GM11168 (cell line): ENCODE data around the gene CEMIP.

Experiments used
- in situ Hi-C: fragments of 300-500 bp; cut with MboI; formaldehyde crosslinking; loops from one replicate; pipeline ENCODE4 v1.12.0; 2022; ENCODE audit warnings: low sequenced_read_pairs; ENCODE audit not compliant: unreplicated experiment

Gene CEMIP

DNA sequence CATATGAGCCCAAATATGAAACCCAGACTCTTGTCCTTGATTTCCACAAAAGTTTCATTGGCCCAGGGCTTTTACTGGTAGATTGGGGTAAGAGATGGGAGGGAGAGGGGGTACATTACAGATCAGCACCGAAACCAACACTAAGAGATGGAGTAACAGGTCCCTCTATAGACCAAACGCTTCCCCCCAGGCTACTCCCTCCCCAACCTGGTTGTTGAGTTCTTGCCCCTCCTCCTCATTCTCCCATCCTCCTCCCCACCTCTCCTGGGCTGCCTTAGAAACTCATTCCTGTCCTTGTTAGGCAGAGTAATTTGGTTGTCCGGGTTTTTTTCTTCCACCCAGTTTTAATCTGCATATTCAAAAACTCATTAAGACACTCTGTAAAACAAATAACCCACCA lies 136.3 kb downstream of the CEMIP start:
- in situ Hi-C loops: no loop called here

- in situ Hi-C loops: no loop called here
Observed at GRCh38 chr15:80916056-80916455, 136.9 kb downstream of the CEMIP start.

DNA sequence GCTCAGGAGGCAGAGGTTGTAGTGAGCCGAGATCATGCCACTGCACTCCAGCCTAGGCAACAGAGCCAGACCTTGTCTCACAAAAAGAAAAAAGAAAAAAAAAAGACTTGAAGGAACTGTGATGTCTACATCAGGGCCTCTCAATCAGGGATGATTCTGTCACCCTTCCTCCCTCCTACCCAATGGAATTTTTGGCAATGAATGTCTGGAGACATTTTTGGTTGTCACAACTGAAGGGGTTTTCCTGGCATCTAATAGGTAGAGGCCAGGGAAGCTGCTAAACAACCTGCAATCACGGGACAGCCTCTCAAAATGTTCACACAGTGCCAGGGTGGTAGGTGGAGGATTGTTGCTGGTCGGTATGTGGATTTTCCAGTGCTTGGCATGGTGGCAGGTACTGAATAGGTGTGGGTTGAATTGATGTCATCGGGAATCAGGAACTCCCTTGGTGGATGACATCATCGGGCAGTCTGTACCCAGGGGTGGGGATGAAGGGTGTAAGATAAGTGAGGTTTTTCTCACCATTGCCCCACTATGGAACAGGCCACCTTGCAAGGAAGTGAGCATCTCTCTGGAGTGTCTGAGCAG lies 139.1 kb downstream of the CEMIP start:
- in situ Hi-C loops: no loop called here

GRCh38 chr15:80920271-80920699 lies 141.1 kb downstream of the CEMIP start:
- in situ Hi-C loops: no loop called here

DNA sequence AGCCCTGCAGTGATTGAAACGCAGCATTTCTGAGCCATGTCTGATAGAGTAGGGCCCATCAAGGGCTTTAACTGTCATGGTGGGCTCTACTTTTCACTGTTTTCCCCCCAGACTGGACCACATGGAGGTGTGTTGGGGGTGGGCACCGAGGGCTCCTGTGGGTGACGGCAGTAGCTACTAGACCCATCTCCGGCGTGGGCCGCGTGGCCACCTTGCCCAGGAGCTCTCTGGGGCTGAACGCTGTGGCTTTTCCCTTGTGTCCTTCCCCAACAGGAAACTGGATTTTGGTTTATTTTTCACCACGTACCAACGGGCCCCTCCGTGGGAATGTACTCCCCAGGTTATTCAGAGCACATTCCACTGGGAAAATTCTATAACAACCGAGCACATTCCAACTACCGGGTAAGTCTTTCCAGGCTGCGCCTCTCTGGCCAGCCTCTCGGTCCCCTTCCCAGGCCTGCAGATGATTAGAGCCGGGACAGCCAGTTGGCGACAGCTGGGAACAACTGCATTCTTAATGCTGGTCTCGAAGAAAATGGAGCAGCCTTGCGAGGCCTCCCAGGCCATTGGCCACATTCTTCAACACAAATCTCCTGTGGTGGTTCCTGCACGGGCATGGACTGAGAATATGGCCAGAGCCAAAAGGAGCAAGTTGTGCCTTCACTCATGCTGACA lies 142.7 kb downstream of the CEMIP start:
- in situ Hi-C loops: no loop called here

DNA sequence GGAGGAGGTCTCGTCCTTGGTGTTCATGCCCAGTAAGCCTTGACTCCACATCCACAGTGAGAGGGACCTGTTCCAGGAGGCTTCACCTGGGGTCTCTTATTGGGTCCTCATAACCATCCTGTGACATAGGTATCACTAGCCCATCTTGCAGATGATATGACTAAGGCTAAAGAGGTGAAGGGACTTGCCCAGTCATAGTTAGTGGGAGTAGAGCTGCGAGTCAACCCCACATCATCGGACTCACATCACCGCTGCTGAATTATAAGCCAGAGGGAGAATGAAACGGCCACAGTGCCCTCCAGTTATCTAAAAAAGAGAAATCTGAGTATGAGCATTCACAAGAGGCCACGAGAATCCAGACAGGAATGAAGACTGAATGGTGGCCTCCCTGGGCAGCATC lies 144.5 kb downstream of the CEMIP start:
- in situ Hi-C loops: no loop called here

- in situ Hi-C loops: no loop called here
Observed at GRCh38 chr15:80924278-80924677, 145.1 kb downstream of the CEMIP start.

DNA sequence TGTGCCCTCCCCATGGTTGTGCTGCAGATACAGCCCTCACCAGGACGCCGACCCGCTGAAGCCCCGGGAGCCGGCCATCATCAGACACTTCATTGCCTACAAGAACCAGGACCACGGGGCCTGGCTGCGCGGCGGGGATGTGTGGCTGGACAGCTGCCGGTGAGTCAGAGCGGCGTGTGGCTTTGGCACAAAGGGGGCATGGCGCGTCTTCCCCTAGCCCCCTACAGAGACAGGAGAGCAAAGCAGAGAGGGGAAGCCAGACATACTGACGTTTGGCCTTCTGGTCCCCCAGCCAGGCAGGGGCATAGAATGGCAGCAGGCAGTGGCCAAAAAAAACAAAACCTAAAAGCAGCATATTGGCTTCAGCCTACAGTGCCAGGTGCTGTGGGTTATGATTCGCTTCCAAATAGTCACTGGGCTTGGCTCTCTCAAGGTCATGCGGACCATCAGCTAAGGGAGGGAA lies 146.5 kb downstream of the CEMIP start:
- in situ Hi-C loops: no loop called here

- in situ Hi-C loops: no loop called here
Observed at GRCh38 chr15:80926126-80926525, 147.0 kb downstream of the CEMIP start.

DNA sequence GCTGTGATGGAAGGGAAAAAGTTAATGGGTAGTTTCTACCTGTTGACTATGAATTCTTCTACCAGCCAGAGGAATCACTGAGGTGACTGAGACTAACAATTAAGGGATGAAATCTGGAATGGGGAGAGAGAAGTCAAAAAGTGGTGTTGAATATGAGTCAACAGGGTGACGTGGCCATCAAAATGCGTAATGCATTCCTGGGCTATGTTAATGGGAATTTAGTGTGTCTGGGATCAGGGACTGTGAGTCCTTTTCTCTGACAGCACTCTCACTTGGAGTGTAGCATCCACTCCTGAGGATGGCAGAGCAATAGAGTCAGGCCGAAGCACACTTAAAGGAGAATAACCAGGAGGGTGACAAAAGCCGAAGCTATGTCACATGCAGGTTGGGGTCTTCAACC lies 150.1 kb downstream of the CEMIP start:
- in situ Hi-C loops: no loop called here

GRCh38 chr15:80929689-80930088 lies 150.5 kb downstream of the CEMIP start:
- in situ Hi-C loops: no loop called here

GRCh38 chr15:80931191-80931590 lies 152.0 kb downstream of the CEMIP start:
- in situ Hi-C loops: no loop called here

- in situ Hi-C loops: no loop called here
Observed at GRCh38 chr15:80931721-80932512, 152.7 kb downstream of the CEMIP start.

GRCh38 chr15:80932513-80932815 lies 153.3 kb downstream of the CEMIP start:
- in situ Hi-C loops: no loop called here

DNA sequence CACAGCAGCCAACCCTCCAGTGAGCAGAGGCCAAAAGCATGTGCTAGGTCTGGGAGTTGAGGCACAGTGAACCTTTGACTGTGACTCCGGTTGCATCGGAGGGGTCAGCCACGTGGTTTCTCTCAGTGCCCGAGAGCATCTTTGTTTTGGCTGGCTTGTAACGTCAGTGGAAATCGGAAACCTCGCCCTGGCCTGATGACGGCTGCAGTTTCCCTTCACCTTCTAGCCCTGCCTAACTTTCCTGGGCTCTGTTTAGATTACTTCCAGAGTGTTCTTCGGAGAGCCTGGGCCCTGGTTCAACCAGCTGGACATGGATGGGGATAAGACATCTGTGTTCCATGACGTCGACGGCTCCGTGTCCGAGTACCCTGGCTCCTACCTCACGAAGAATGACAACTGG lies 153.8 kb downstream of the CEMIP start:
- in situ Hi-C loops: no loop called here

- in situ Hi-C loops: no loop called here
Observed at GRCh38 chr15:80934761-80935221, 155.6 kb downstream of the CEMIP start.

- in situ Hi-C loops: no loop called here
Observed at GRCh38 chr15:80936288-80937078, 157.3 kb downstream of the CEMIP start.

DNA sequence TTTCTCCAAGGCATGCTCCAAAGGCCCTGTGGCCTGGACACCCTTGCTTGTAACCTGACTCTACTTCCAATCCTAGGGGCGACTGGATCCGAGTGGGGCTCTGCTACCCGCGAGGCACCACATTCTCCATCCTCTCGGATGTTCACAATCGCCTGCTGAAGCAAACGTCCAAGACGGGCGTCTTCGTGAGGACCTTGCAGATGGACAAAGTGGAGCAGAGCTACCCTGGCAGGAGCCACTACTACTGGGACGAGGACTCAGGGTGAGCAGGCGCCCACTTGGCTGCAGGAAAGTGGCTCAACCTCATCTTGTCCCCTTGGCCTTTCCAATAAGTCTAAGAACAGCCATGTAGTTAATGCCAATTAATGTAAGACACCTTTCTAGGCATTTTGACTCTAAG lies 158.5 kb downstream of the CEMIP start:
- in situ Hi-C loops: no loop called here

DNA sequence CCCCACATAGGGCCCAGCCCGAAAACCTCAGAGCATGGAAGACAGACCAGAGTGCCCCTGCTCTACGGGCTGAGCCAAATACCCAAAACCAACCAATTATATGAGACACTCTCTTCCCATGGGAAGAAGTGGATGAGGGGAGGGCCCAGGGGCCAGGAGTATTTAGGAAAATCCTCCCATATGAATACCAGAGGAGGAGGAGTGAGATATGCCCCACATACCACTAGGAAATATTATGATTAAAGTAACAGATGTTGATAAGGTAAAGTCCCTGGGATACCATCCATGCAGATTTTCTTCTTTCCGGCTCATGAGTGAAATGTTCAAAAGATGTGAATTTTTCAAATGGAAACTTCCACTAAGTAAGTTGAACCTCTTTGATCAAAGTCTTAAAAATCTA lies 160.0 kb downstream of the CEMIP start:
- in situ Hi-C loops: no loop called here

- in situ Hi-C loops: no loop called here
Observed at GRCh38 chr15:80940331-80940730, 161.2 kb downstream of the CEMIP start.

DNA sequence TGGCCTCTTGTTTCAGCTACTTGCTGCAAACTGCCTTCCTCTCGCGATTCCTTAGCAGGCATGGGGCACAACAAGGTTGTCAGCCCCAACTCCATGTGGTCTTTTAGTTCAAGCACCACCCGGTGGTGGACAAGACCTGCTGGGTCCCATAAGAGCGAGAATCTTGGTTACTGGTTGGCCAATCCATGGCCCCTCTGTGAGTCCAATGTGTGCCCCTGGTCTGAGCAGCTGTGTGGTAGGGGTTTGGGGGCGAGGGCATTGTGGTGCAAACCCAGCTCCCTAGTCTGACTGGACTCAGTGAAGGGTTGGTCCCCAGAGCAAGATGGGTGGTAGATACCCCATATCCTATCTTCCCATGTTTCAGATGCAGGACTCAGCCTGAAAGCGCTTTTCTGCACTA lies 161.7 kb downstream of the CEMIP start:
- in situ Hi-C loops: no loop called here
